Endothelial cell of umbilical vein (primary cell): ENCODE results near the gene PGAM1. TPM values are rescaled to one million over a fixed set of nuclear protein-coding genes. Genes with fewer than 3 reads are reported as not detected.

ENCODE experiments used
- BruUV-seq: library from RNA; stranded (reverse); fragments of 400-500 nt; replicated peaks from 2 replicates; lab custom pipeline; 2021; lab: Mats Ljungman, UMichigan
- CTCF ChIA-PET: fragments of 300-600, 350-600 bp; sonication (Branson Sonifier 250); formaldehyde crosslinking; loops from one replicate; lab custom pipeline; 2021; ENCODE audit warnings: antibody characterized with exemption, inconsistent platforms; lab: Charles Lee
- POLR2A ChIA-PET: fragments of 300-600, 350-600 bp; sonication (Branson Sonifier 250); formaldehyde crosslinking; loops from one replicate; lab custom pipeline; 2021; ENCODE audit warnings: antibody characterized with exemption, inconsistent platforms; lab: Charles Lee
- DNase-seq: peaks from one replicate; pipeline ENCODE4 v3.0.0-alpha.2; 2011; ENCODE audit warnings: low read depth, low spot score
- FAIRE-seq: peaks from 2 replicates; lab custom pipeline; 2011; peaks lifted over from hg19 to GRCh38; lab: Jason Lieb, UNC
- H2AFZ ChIP-seq: 2 replicates; pipeline ENCODE4 v1.6.0; 2012; ENCODE audit warnings: low read depth, low read length, control low read depth, inconsistent platforms
- H3K27ac ChIP-seq: 2 replicates; pipeline ENCODE4 v1.5.1; 2011; ENCODE audit warnings: low read depth, mild to moderate bottlenecking, control low read depth, low read length, moderate library complexity; ENCODE audit not compliant: insufficient read depth
- H3K27me3 ChIP-seq, 2 experiments: 2 replicates each; pipeline versions ENCODE4 v1.6.0 to v1.6.1; 2011; ENCODE audit warnings: low read length in 2 of 2, mixed read lengths in 1 of 2; ENCODE audit not compliant: control insufficient read depth in 2 of 2, insufficient read depth in 2 of 2
- H3K36me3 ChIP-seq, 2 experiments: 2 replicates in 1 of 2; 3 replicates in 1 of 2; pipeline ENCODE4 v1.5.1; 2011; ENCODE audit warnings: low read length in 2 of 2, mild to moderate bottlenecking in 1 of 2, moderate library complexity in 1 of 2; ENCODE audit not compliant: control insufficient read depth in 2 of 2, insufficient read depth in 2 of 2; ENCODE audit errors: extremely low read depth in 1 of 2
- H3K4me1 ChIP-seq: 3 replicates; pipeline ENCODE4 v1.5.1; 2011; ENCODE audit warnings: mild to moderate bottlenecking, low read length; ENCODE audit not compliant: control insufficient read depth, insufficient read depth; ENCODE audit errors: extremely low read depth
- H3K4me2 ChIP-seq: 2 replicates; pipeline ENCODE4 v1.6.1; 2011; ENCODE audit warnings: low read length, control low read depth, mixed read lengths; ENCODE audit not compliant: insufficient read depth
- H3K4me3 ChIP-seq, 3 experiments: fragments of 200-600 bp in 1 of 3; sonication (generic), shearing (Covaris generic) in 1 of 3; replicated peaks in 1 of 3; 2 replicates each; pipeline ENCODE4 v1.5.1; 2011 to 2016; ENCODE audit warnings: control low read depth in 3 of 3, low read length in 3 of 3, mild to moderate bottlenecking in 2 of 3, inconsistent platforms in 1 of 3, low read depth in 1 of 3, moderate library complexity in 1 of 3; ENCODE audit not compliant: insufficient read depth in 1 of 3
- H3K79me2 ChIP-seq: 2 replicates; pipeline ENCODE4 v1.6.0; 2012; ENCODE audit warnings: low read length, inconsistent platforms; ENCODE audit not compliant: control insufficient read depth, insufficient read depth
- H3K9ac ChIP-seq: replicated peaks from 2 replicates; pipeline ENCODE3; 2011; ENCODE audit warnings: low read length, control low read depth; ENCODE audit not compliant: insufficient read depth; ENCODE audit errors: extremely low read depth
- H3K9me1 ChIP-seq: replicated peaks from 3 replicates; pipeline ENCODE4 v1.6.0; 2011; ENCODE audit warnings: mild to moderate bottlenecking, low read length; ENCODE audit not compliant: control insufficient read depth, insufficient read depth; ENCODE audit errors: extremely low read depth
- H3K9me3 ChIP-seq: replicated peaks from 2 replicates; pipeline ENCODE4 v1.5.1; 2012; ENCODE audit warnings: low read length, inconsistent platforms; ENCODE audit not compliant: control insufficient read depth, insufficient read depth
- H4K20me1 ChIP-seq: replicated peaks from 2 replicates; pipeline ENCODE3; 2011; ENCODE audit warnings: mild to moderate bottlenecking, low read length; ENCODE audit not compliant: control insufficient read depth, insufficient read depth; ENCODE audit errors: extremely low read depth
- EZH2 ChIP-seq: IDR thresholded peaks from 2 replicates; pipeline ENCODE4 v1.6.1; 2012; ENCODE audit warnings: borderline replicate concordance, low read depth, mild to moderate bottlenecking, moderate library complexity, low read length, inconsistent platforms; ENCODE audit not compliant: severe bottlenecking
- FOS ChIP-seq: IDR thresholded peaks from 2 replicates; pipeline ENCODE4 v1.6.1; 2011; ENCODE audit warnings: mild to moderate bottlenecking, low read length, moderate library complexity, borderline replicate concordance; ENCODE audit not compliant: insufficient read depth
- GATA2 ChIP-seq: IDR thresholded peaks from 2 replicates; pipeline ENCODE4 v1.7.0; 2011; ENCODE audit warnings: low read depth, mild to moderate bottlenecking, moderate library complexity, mixed read lengths, low read length; ENCODE audit not compliant: insufficient read length, insufficient read depth
- JUN ChIP-seq: IDR thresholded peaks from 2 replicates; pipeline ENCODE4 v1.6.1; 2011; ENCODE audit warnings: borderline replicate concordance, low read depth; ENCODE audit not compliant: insufficient read length, insufficient read depth
- MAX ChIP-seq: IDR thresholded peaks from 2 replicates; pipeline ENCODE4 v1.6.1; 2011; ENCODE audit not compliant: insufficient read depth, insufficient read length
- MYC ChIP-seq: IDR thresholded peaks from one replicate; pipeline ENCODE4 v1.6.1; 2011; ENCODE audit warnings: mild to moderate bottlenecking, low read depth, low read length
- POLR2A ChIP-seq: IDR thresholded peaks from 2 replicates; pipeline ENCODE4 v1.6.1; 2012; ENCODE audit warnings: low read depth, mild to moderate bottlenecking, control low read depth, low read length
- POLR2AphosphoS5 ChIP-seq: IDR thresholded peaks from 2 replicates; pipeline ENCODE4 v1.6.1; 2012; ENCODE audit warnings: low read depth, mild to moderate bottlenecking, control low read depth, low read length, moderate library complexity; ENCODE audit not compliant: insufficient read depth
- dilution Hi-C: fragments of 300-500 bp; cut with MboI; formaldehyde crosslinking; loops from one replicate; pipeline ENCODE4 v1.15.0; 2019; ENCODE audit warnings: low sequenced_read_pairs; ENCODE audit not compliant: extremely low pct_ligation_motif_present
- intact Hi-C: fragments of 100-400 bp; cut with micrococcal nuclease; formaldehyde crosslinking; loops from one replicate; pipeline ENCODE4 v1.10.0; 2022
- polyA plus RNA-seq, 4 experiments: library from polyadenylated mRNA; depleted of rRNA in 3 of 4; stranded (reverse) in 3 of 4; unstranded in 1 of 4; fragments of >200 nt; gene quantifications; 2 replicates each; pipeline versions ENCODE4 v1.2.1 to v1.2.3, GENCODE V29; 2011 to 2012; ENCODE audit warnings: missing spikeins in 1 of 4
- total RNA-seq: library from RNA; stranded (reverse); gene quantifications from 2 replicates; pipeline ENCODE4 v1.2.3, GENCODE V29; 2021
- TF ChIP-seq, protein P1 (sequence below), 2 donors: IDR thresholded peaks; 1 replicate in 1 of 2; 2 replicates in 1 of 2; pipeline ENCODE4 v1.5.1; 2011; ENCODE audit warnings: low read length in 2 of 2, mild to moderate bottlenecking in 2 of 2, moderate library complexity in 2 of 2, control low read depth in 1 of 2, inconsistent platforms in 1 of 2, low read depth in 1 of 2; ENCODE audit not compliant: insufficient read depth in 1 of 2; ENCODE audit errors: extremely low read depth in 1 of 2

PGAM1 gene
- total and polyA plus RNA-seq, 2 donors (not counting 3 experiments of a cell fraction or from before 2014, with no cell fraction given): 375 TPM

DNA sequence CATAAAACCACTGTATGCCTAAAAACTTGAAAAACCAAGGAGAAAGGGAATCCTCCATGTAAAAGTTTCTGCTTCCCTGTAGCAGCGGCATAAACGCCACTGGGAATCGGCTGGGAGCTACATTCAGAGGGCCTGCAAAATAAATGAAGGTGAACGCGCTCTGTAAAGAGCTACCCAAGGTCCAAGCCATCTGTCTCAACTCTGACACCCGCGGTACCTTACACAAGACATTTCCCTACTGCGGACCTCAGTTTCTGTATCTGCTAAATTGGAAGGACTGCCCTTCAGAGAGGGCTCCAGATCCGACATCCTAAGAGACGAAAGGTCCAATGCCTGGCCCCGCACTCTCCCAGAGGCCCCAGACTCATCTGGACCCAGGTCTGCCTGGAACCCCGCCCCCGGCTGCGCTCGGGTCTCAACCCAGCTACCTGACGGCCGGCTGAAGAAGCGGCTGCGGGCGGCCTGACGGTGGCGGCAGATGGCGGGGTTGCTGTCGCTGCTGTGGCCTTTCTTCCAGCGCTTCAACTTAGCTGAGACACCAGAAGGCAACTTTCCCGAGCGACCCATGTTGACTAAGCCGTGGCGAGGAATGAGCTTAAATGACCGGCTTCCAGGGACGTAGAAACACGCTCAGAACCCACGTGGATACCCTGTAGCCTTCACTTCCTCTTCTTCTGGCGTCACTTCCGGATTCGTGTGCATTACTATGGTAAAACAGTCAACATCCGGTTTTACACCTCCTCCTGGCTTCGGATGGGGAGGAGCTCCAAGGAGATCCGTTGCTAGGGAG is 25.1 kb upstream of the PGAM1 start, which contains the start of gene RRP12:
Gene RRP12 (minus strand): TSS at position 676 of the 790 bp plus-strand sequence. CDS start 109 bp downstream, at position 567.
- Histone ChIP-seq H3K9me3 (no peaks in the 10 kb centered on the region), H3K4me2 (peak within 1 kb of the TSS; percentile 94), H3K27ac (peak within 1 kb of the TSS; percentile 75), H4K20me1 (no peaks in the 10 kb centered on the region), H3K27me3 (no peaks in the 10 kb centered on the region), H3K9me1 (no peaks in the 10 kb centered on the region), H3K79me2 (peaks cover 4% of the 10 kb centered on the region), H3K36me3 (peaks cover 0 to 3% of the 10 kb centered on the region in 2 experiments), H2AFZ (peak within 1 kb of the TSS; percentile 58), H3K4me1 (peaks cover 10% of the 10 kb centered on the region), H3K9ac (peak within 1 kb of the TSS; percentile 90), H3K4me3 (peak within 1 kb of the TSS; percentile 54 to 84 (median 58))
- ChIA-PET CTCF (interaction anchor here (0.7 to 2.7 kb wide), 10 partner anchors 19 to 328 kb away, joined by 3 to 14 read pairs (median 6); partner anchors contain the start of gene FRAT2), POLR2A (interaction anchor here (0.6 to 1.2 kb wide), 4 partner anchors 36 to 116 kb away, joined by 3 to 4 read pairs (median 3); partner anchors contain the start of gene ARHGAP19)
- FAIRE-seq (peak; percentile 96), DNase-seq (peak; percentile 97)
- dilution Hi-C loops: no loop called here
- intact Hi-C loops: loop anchor here (1.0 to 2.0 kb wide), 2 partner anchors 44 to 67 kb away; partner anchors contain the start of gene FRAT2
- no peak for TF ChIP-seq POLR2A
- TF ChIP-seq MAX: peak; percentile 98
- no peak for TF ChIP-seq FOS
- TF ChIP-seq POLR2AphosphoS5: peak; percentile 41
- TF ChIP-seq MYC: peak; percentile 55
- TF ChIP-seq, protein P1, sequence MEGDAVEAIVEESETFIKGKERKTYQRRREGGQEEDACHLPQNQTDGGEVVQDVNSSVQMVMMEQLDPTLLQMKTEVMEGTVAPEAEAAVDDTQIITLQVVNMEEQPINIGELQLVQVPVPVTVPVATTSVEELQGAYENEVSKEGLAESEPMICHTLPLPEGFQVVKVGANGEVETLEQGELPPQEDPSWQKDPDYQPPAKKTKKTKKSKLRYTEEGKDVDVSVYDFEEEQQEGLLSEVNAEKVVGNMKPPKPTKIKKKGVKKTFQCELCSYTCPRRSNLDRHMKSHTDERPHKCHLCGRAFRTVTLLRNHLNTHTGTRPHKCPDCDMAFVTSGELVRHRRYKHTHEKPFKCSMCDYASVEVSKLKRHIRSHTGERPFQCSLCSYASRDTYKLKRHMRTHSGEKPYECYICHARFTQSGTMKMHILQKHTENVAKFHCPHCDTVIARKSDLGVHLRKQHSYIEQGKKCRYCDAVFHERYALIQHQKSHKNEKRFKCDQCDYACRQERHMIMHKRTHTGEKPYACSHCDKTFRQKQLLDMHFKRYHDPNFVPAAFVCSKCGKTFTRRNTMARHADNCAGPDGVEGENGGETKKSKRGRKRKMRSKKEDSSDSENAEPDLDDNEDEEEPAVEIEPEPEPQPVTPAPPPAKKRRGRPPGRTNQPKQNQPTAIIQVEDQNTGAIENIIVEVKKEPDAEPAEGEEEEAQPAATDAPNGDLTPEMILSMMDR (IDR thresholded peaks at IDR 0.05; ENCODE audit: extremely low read depth in 1 of 2, insufficient read depth in 1 of 2, low read depth in 1 of 2, low read length in 2 of 2): peak in 1 of 2 donors; percentile 5
- TF ChIP-seq EZH2: no peak
- TF ChIP-seq GATA2: no peak
- peak; percentile 27 for TF ChIP-seq JUN
- BruUV-seq: TSS peak; percentile 79
